H4 (cell line): ENCODE results near the gene PRKD1. TPM values are rescaled to one million over a fixed set of nuclear protein-coding genes. Genes with fewer than 3 reads are reported as not detected.

ENCODE experiments used
- DNase-seq: peaks from one replicate; pipeline ENCODE4 v3.0.0-alpha.2; 2015; ENCODE audit warnings: low spot score
- total RNA-seq: library from RNA; depleted of rRNA; stranded (reverse); fragments of >200 nt; shearing (Covaris generic); gene quantifications from 2 replicates; pipeline ENCODE4 v1.2.3, GENCODE V29; 2014

Gene PRKD1
- total RNA-seq, 1 experiment from 2014 or later: 4.1 TPM

- DNase-seq: no peak
Measured at GRCh38 chr14:29838752-29839151, 88.9 kb downstream of the PRKD1 start.

GRCh38 chr14:29836395-29836794 lies 91.3 kb downstream of the PRKD1 start:
- no peak for DNase-seq

- no peak for DNase-seq
Measured at GRCh38 chr14:29832042-29832441, 95.6 kb downstream of the PRKD1 start.

GRCh38 chr14:29829851-29830250 lies 97.8 kb downstream of the PRKD1 start:
- no peak for DNase-seq

- no peak for DNase-seq
Measured at GRCh38 chr14:29823816-29824215, 103.8 kb downstream of the PRKD1 start.

GRCh38 chr14:29822430-29822709 lies 105.3 kb downstream of the PRKD1 start:
- DNase-seq: no peak

GRCh38 chr14:29821661-29822429 lies 105.8 kb downstream of the PRKD1 start:
- DNase-seq: no peak

- DNase-seq: no peak
Measured at GRCh38 chr14:29821242-29821641, 106.4 kb downstream of the PRKD1 start.

GRCh38 chr14:29820785-29821184 lies 106.9 kb downstream of the PRKD1 start:
- no peak for DNase-seq

- no peak for DNase-seq
Measured at GRCh38 chr14:29817767-29818405, 109.8 kb downstream of the PRKD1 start.

- no peak for DNase-seq
Measured at GRCh38 chr14:29815016-29815674, 112.5 kb downstream of the PRKD1 start.

- DNase-seq: no peak
Measured at GRCh38 chr14:29814156-29815015, 113.3 kb downstream of the PRKD1 start.

- peak; percentile 6 for DNase-seq
Measured at GRCh38 chr14:29810682-29811081, 117.0 kb downstream of the PRKD1 start.

- DNase-seq: no peak
Measured at GRCh38 chr14:29810064-29810463, 117.6 kb downstream of the PRKD1 start.

GRCh38 chr14:29806124-29806517 lies 121.5 kb downstream of the PRKD1 start:
- no peak for DNase-seq

- DNase-seq: peak; percentile 89
Measured at GRCh38 chr14:29805415-29806123, 122.1 kb downstream of the PRKD1 start.

- no peak for DNase-seq
Measured at GRCh38 chr14:29804481-29805266, 123.0 kb downstream of the PRKD1 start.

- DNase-seq: no peak
Measured at GRCh38 chr14:29803045-29803444, 124.6 kb downstream of the PRKD1 start.

GRCh38 chr14:29802211-29802610 lies 125.4 kb downstream of the PRKD1 start:
- no peak for DNase-seq

- no peak for DNase-seq
Measured at GRCh38 chr14:29800961-29801360, 126.7 kb downstream of the PRKD1 start.
